ENCODE data around the gene GRPEL1. TPM values are rescaled to one million over a fixed set of nuclear protein-coding genes. Genes with fewer than 3 reads are reported as not detected.

The GRPEL1 gene
- total RNA-seq, 1 experiment from 2014 or later = 74.5 TPM

- intact Hi-C loops (cut with micrococcal nuclease) = no loop called here
- Histone ChIP-seq H3K27me3 (ENCODE audit: low read length) (no peaks in the 10 kb centered on the region), H3K27ac (ENCODE audit: low read length) (no peak overlapping the region), H3K9me2 (replicated peaks; ENCODE audit: low read length) (no peaks in the 10 kb centered on the region), H3K4me1 (ENCODE audit: insufficient read depth, low read length) (peaks cover 11% of the 10 kb centered on the region), H3K4me3 (ENCODE audit: low read length) (no peak overlapping the region), H2AFZ (ENCODE audit: low read length) (no peak overlapping the region), H4K20me1 (ENCODE audit: low read length) (no peaks in the 10 kb centered on the region), H3K9me3 (ENCODE audit: low read length) (no peaks in the 10 kb centered on the region), H3K4me2 (ENCODE audit: low read length) (no peak overlapping the region), H3F3A (ENCODE audit: low read length, unreplicated experiment) (no peaks in the 10 kb centered on the region), H3K79me2 (ENCODE audit: low read length) (no peaks in the 10 kb centered on the region; the same call in 1 of the 2 replicates), H3K36me3 (ENCODE audit: low read depth, low read length) (peaks cover 6% of the 10 kb centered on the region; the same call in 1 of the 2 replicates), H3K9ac (ENCODE audit: low read length) (no peak overlapping the region)
- no peak for ATAC-seq
- no peak for DNase-seq
- no peak for TF ChIP-seq EZH2 (IDR thresholded peaks at IDR 0.05; ENCODE audit: low read length, unreplicated experiment)
- TF ChIP-seq EZH2phosphoT487 (IDR thresholded peaks at IDR 0.05; ENCODE audit: borderline replicate concordance, low read length) = no peak
- TF ChIP-seq CTCF (conservative IDR thresholded peaks at IDR 0.05; ENCODE audit: low read depth, low read length) = no peak
- ChIA-PET CTCF (no interaction called here), POLR2A (ENCODE audit: unreplicated experiment) (no interaction called here)
- BruUV-seq (replicated peaks) = no TSS peak
Observed at GRCh38 chr4:7019367-7019766, 48.5 kb downstream of the GRPEL1 start.

GRCh38 chr4:7018281-7018680, 49.6 kb downstream of the GRPEL1 start:
- ATAC-seq (no peak), DNase-seq (no peak)
- peaks cover 11% of the 10 kb centered on the region for H3K4me1 ChIP-seq (ENCODE audit: insufficient read depth, low read length)
- no peaks in the 10 kb centered on the region for H3K27me3 ChIP-seq (ENCODE audit: low read length)
- no peak for TF ChIP-seq EZH2phosphoT487 (IDR thresholded peaks at IDR 0.05; ENCODE audit: borderline replicate concordance, low read length)
- no peak for TF ChIP-seq CTCF (conservative IDR thresholded peaks at IDR 0.05; ENCODE audit: low read depth, low read length)
- no peak for TF ChIP-seq EZH2 (IDR thresholded peaks at IDR 0.05; ENCODE audit: low read length, unreplicated experiment)
- no peaks in the 10 kb centered on the region for H4K20me1 ChIP-seq (ENCODE audit: low read length)
- H2AFZ ChIP-seq (ENCODE audit: low read length) = no peak overlapping the region
- no peaks in the 10 kb centered on the region for H3K9me2 ChIP-seq (replicated peaks; ENCODE audit: low read length)
- CTCF ChIA-PET = no interaction called here
- H3K4me3 ChIP-seq (ENCODE audit: low read length) = no peak overlapping the region
- H3K79me2 ChIP-seq (ENCODE audit: low read length) = no peaks in the 10 kb centered on the region; the same call in 1 of the 2 replicates
- no peaks in the 10 kb centered on the region for H3K9me3 ChIP-seq (ENCODE audit: low read length)
- POLR2A ChIA-PET (ENCODE audit: unreplicated experiment) = no interaction called here
- H3K9ac ChIP-seq (ENCODE audit: low read length) = no peak overlapping the region
- H3K36me3 ChIP-seq (ENCODE audit: low read depth, low read length) = peaks cover 8% of the 10 kb centered on the region; the same call in 1 of the 2 replicates
- no TSS peak for BruUV-seq (replicated peaks)
- intact Hi-C loops (cut with micrococcal nuclease) = no loop called here
- no peak overlapping the region for H3K4me2 ChIP-seq (ENCODE audit: low read length)
- no peak overlapping the region for H3K27ac ChIP-seq (ENCODE audit: low read length)
- no peaks in the 10 kb centered on the region for H3F3A ChIP-seq (ENCODE audit: low read length, unreplicated experiment)

GRCh38 chr4:7017446-7018048, 50.3 kb downstream of the GRPEL1 start:
- Histone ChIP-seq H3K27ac (ENCODE audit: low read length) (no peak overlapping the region), H4K20me1 (ENCODE audit: low read length) (no peaks in the 10 kb centered on the region), H3K4me1 (ENCODE audit: insufficient read depth, low read length) (peaks cover 10% of the 10 kb centered on the region), H3K9me2 (replicated peaks; ENCODE audit: low read length) (no peaks in the 10 kb centered on the region), H3K79me2 (ENCODE audit: low read length) (no peaks in the 10 kb centered on the region), H3K36me3 (ENCODE audit: low read depth, low read length) (peaks cover 5% of the 10 kb centered on the region; the same call in 1 of the 2 replicates), H2AFZ (ENCODE audit: low read length) (no peak overlapping the region), H3K9ac (ENCODE audit: low read length) (no peak overlapping the region), H3K4me2 (ENCODE audit: low read length) (no peak overlapping the region), H3K4me3 (ENCODE audit: low read length) (no peak overlapping the region), H3K9me3 (ENCODE audit: low read length) (no peaks in the 10 kb centered on the region), H3F3A (ENCODE audit: low read length, unreplicated experiment) (no peaks in the 10 kb centered on the region), H3K27me3 (ENCODE audit: low read length) (no peaks in the 10 kb centered on the region)
- no peak for ATAC-seq
- intact Hi-C loops (cut with micrococcal nuclease) = no loop called here
- DNase-seq = no peak
- TF ChIP-seq EZH2phosphoT487 (IDR thresholded peaks at IDR 0.05; ENCODE audit: borderline replicate concordance, low read length) (no peak), EZH2 (IDR thresholded peaks at IDR 0.05; ENCODE audit: low read length, unreplicated experiment) (no peak), CTCF (conservative IDR thresholded peaks at IDR 0.05; ENCODE audit: low read depth, low read length) (no peak)
- CTCF ChIA-PET = no interaction called here
- POLR2A ChIA-PET (ENCODE audit: unreplicated experiment) = no interaction called here
- no TSS peak for BruUV-seq (replicated peaks)
